ENCODE measurements around the gene MYL11. TPM values are rescaled to one million over a fixed set of nuclear protein-coding genes. Genes with fewer than 3 reads are reported as not detected.

Gene MYL11
- total RNA-seq, 1 experiment from 2014 or later = 1.4 TPM

DNA sequence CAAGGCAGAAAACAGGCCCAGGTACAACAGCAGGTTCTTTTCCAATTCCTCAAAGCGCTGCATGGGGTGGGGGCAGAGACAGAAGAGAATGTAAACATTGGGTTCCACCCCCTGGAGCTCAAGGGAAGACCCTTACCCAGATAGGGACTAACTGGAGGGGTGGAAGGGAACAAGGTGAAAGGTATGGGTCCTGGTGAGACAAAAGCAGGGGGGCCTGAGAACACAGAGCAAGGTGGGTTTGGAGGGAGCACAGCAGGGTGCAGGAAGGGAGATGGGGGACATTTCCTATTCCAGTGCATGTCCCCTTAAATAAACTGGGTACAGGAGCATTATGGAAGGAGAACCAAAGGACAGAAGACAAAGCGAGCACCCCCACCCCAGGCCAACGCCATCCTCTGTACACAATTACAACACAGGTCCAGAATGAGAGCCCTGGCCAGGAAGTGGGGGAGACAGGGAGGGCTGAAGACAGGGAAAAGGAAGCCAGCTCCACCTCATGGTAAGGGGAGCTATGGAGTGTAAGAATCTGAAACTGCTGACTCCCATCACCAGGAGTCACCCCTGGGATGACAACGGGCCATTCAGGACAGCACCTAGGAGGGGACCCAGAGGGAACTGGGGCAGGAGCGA lies 17.4 kb upstream of the MYL11 start:
- Histone ChIP-seq H4K20me1 (ENCODE audit: insufficient read depth) (peaks cover 6% of the 10 kb centered on the region), H3K4me3 (no peak overlapping the region), H3K27ac (no peak overlapping the region), H3F3A (ENCODE audit: insufficient read depth, low read depth) (peaks cover 34% of the 10 kb centered on the region), H3K9me3 (ENCODE audit: insufficient read depth, low read depth) (no peaks in the 10 kb centered on the region), H3K36me3 (ENCODE audit: low read depth) (peaks cover 14% of the 10 kb centered on the region), H3K27me3 (ENCODE audit: insufficient read depth, low read depth) (no peaks in the 10 kb centered on the region), H3K4me2 (peak overlapping the region; percentile 83; the same call in 1 of the 2 replicates), H3K9me2 (ENCODE audit: insufficient read depth) (no peaks in the 10 kb centered on the region), H3K79me2 (ENCODE audit: low read depth) (peaks cover 32% of the 10 kb centered on the region), H2AFZ (no peak overlapping the region), H3K4me1 (replicated peaks; ENCODE audit: insufficient read depth) (peaks cover 19% of the 10 kb centered on the region)
- TF ChIP-seq CTCF (conservative IDR thresholded peaks at IDR 0.05) (no peak), EZH2 (IDR thresholded peaks at IDR 0.05; ENCODE audit: low read depth) (no peak)
- no TSS peak for BruUV-seq (replicated peaks)
- ChIA-PET CTCF (no interaction called here), POLR2A (ENCODE audit: unreplicated experiment) (interaction anchor here (0.7 kb wide), 2 partner anchors 61 to 304 kb away, joined by 4 to 16 read pairs; a partner anchor contains a TSS)
- intact Hi-C loops (cut with micrococcal nuclease; ENCODE audit: unreplicated experiment) = loop anchor here (5.0 kb wide), 1 partner anchor 265 kb away; the partner anchor contains the start of gene TBX6
- no peak for DNase-seq

GRCh38 chr16:30357715-30358576 lies 16.7 kb upstream of the MYL11 start:
- H3K9me2 ChIP-seq (ENCODE audit: insufficient read depth) = no peaks in the 10 kb centered on the region
- H4K20me1 ChIP-seq (ENCODE audit: insufficient read depth) = peaks cover 10% of the 10 kb centered on the region
- H3K27ac ChIP-seq = no peak overlapping the region
- no peak for TF ChIP-seq CTCF (conservative IDR thresholded peaks at IDR 0.05)
- TF ChIP-seq EZH2 (IDR thresholded peaks at IDR 0.05; ENCODE audit: low read depth) = no peak
- CTCF ChIA-PET = no interaction called here
- H3K9me3 ChIP-seq (ENCODE audit: insufficient read depth, low read depth) = no peaks in the 10 kb centered on the region
- H3K36me3 ChIP-seq (ENCODE audit: low read depth) = peaks cover 21% of the 10 kb centered on the region
- intact Hi-C loops (cut with micrococcal nuclease; ENCODE audit: unreplicated experiment) = loop anchor here (5.0 kb wide), 1 partner anchor 266 kb away; the partner anchor contains the start of gene TBX6
- POLR2A ChIA-PET (ENCODE audit: unreplicated experiment) = no interaction called here
- no TSS peak for BruUV-seq (replicated peaks)
- DNase-seq = no peak
- no peak overlapping the region for H3K4me3 ChIP-seq
- H3K4me2 ChIP-seq = no peak overlapping the region
- peaks cover 38% of the 10 kb centered on the region for H3K79me2 ChIP-seq (ENCODE audit: low read depth)
- no peaks in the 10 kb centered on the region for H3K27me3 ChIP-seq (ENCODE audit: insufficient read depth, low read depth)
- no peak overlapping the region for H2AFZ ChIP-seq
- H3F3A ChIP-seq (ENCODE audit: insufficient read depth, low read depth) = peaks cover 41% of the 10 kb centered on the region
- H3K4me1 ChIP-seq (replicated peaks; ENCODE audit: insufficient read depth) = peaks cover 19% of the 10 kb centered on the region

GRCh38 chr16:30358577-30358936 lies 16.0 kb upstream of the MYL11 start:
- Histone ChIP-seq H3K27ac (no peak overlapping the region), H3K27me3 (ENCODE audit: insufficient read depth, low read depth) (no peaks in the 10 kb centered on the region), H3K79me2 (ENCODE audit: low read depth) (peaks cover 38% of the 10 kb centered on the region), H3K4me1 (replicated peaks; ENCODE audit: insufficient read depth) (peaks cover 19% of the 10 kb centered on the region), H3K9me3 (ENCODE audit: insufficient read depth, low read depth) (no peaks in the 10 kb centered on the region), H3K9me2 (ENCODE audit: insufficient read depth) (no peaks in the 10 kb centered on the region), H3K4me2 (no peak overlapping the region), H3F3A (ENCODE audit: insufficient read depth, low read depth) (peaks cover 45% of the 10 kb centered on the region), H3K36me3 (ENCODE audit: low read depth) (peaks cover 24% of the 10 kb centered on the region), H2AFZ (no peak overlapping the region), H4K20me1 (ENCODE audit: insufficient read depth) (peaks cover 10% of the 10 kb centered on the region; the same call in 1 of the 2 replicates), H3K4me3 (no peak overlapping the region)
- intact Hi-C loops (cut with micrococcal nuclease; ENCODE audit: unreplicated experiment) = loop anchor here (5.0 kb wide), 1 partner anchor 266 kb away; the partner anchor contains the start of gene TBX6
- ChIA-PET POLR2A (ENCODE audit: unreplicated experiment) (no interaction called here), CTCF (no interaction called here)
- TF ChIP-seq CTCF (conservative IDR thresholded peaks at IDR 0.05) (no peak), EZH2 (IDR thresholded peaks at IDR 0.05; ENCODE audit: low read depth) (no peak)
- BruUV-seq (replicated peaks) = no TSS peak
- no peak for DNase-seq
